H9 (cell line): Measurements from ENCODE around the gene HS1BP3. TPM values are rescaled to one million over a fixed set of nuclear protein-coding genes. Genes with fewer than 3 reads are reported as not detected.

Experiments
- DNase-seq: peaks from one replicate; pipeline ENCODE4 v3.0.0-alpha.2; 2017
- H2AFZ ChIP-seq: one replicate; pipeline ENCODE4 v1.6.1; 2013; ENCODE audit warnings: mild to moderate bottlenecking, low read length, control low read depth, moderate library complexity
- H2AK5ac ChIP-seq: 2 replicates; pipeline ENCODE4 v1.6.1; 2013; ENCODE audit warnings: low read length, control low read depth, mixed read lengths; ENCODE audit not compliant: insufficient read length
- H2BK120ac ChIP-seq: one replicate; pipeline ENCODE4 v1.6.1; 2013; ENCODE audit warnings: low read depth, mild to moderate bottlenecking, low read length, control low read depth, inconsistent platforms; ENCODE audit not compliant: poor library complexity, severe bottlenecking
- H2BK12ac ChIP-seq: 2 replicates; pipeline ENCODE4 v1.6.1; 2013; ENCODE audit warnings: low read length, control low read depth, mixed read lengths, low read depth; ENCODE audit not compliant: insufficient read length
- H2BK15ac ChIP-seq: 2 replicates; pipeline ENCODE4 v1.6.1; 2013; ENCODE audit warnings: low read depth, low read length, control low read depth
- H2BK20ac ChIP-seq: one replicate; pipeline ENCODE4 v1.6.1; 2013; ENCODE audit warnings: low read depth, mild to moderate bottlenecking, low read length, control low read depth, inconsistent platforms; ENCODE audit not compliant: poor library complexity, severe bottlenecking
- H2BK5ac ChIP-seq: 2 replicates; pipeline ENCODE4 v1.6.1; 2013; ENCODE audit warnings: low read length, control low read depth, mixed read lengths; ENCODE audit not compliant: insufficient read length
- H3K14ac ChIP-seq: 2 replicates; pipeline ENCODE4 v1.6.1; 2013; ENCODE audit warnings: low read length, control low read depth; ENCODE audit not compliant: insufficient read depth
- H3K18ac ChIP-seq: 2 replicates; pipeline ENCODE4 v1.6.1; 2013; ENCODE audit warnings: low read depth, mild to moderate bottlenecking, mixed read lengths, low read length, control low read depth; ENCODE audit not compliant: insufficient read length
- H3K23ac ChIP-seq: 2 replicates; pipeline ENCODE4 v1.6.1; 2013; ENCODE audit warnings: low read length, control low read depth, mixed read lengths, low read depth; ENCODE audit not compliant: insufficient read length
- H3K23me2 ChIP-seq: 2 replicates; pipeline ENCODE4 v1.6.1; 2013; ENCODE audit warnings: low read depth, mild to moderate bottlenecking, mixed read lengths, low read length, control low read depth; ENCODE audit not compliant: insufficient read length, poor library complexity, severe bottlenecking
- H3K27ac ChIP-seq: 2 replicates; pipeline ENCODE4 v1.5.1; 2013; ENCODE audit warnings: low read length, control low read depth, mixed read lengths, low read depth; ENCODE audit not compliant: insufficient read length
- H3K27me3 ChIP-seq: 2 replicates; pipeline ENCODE4 v1.6.1; 2013; ENCODE audit warnings: low read length, control low read depth, inconsistent platforms; ENCODE audit not compliant: insufficient read depth
- H3K4ac ChIP-seq: 2 replicates; pipeline ENCODE4 v1.6.1; 2013; ENCODE audit warnings: low read depth, mild to moderate bottlenecking, control low read depth, inconsistent platforms, low read length, moderate library complexity
- H3K4me1 ChIP-seq: 2 replicates; pipeline ENCODE4 v1.6.1; 2013; ENCODE audit warnings: low read length, control low read depth, inconsistent platforms; ENCODE audit not compliant: insufficient read depth
- H3K4me2 ChIP-seq: 2 replicates; pipeline ENCODE4 v1.6.1; 2013; ENCODE audit warnings: low read length, control low read depth, mixed read lengths; ENCODE audit not compliant: insufficient read length, insufficient read depth
- H3K56ac ChIP-seq: 2 replicates; pipeline ENCODE4 v1.6.1; 2013; ENCODE audit warnings: low read depth, mild to moderate bottlenecking, mixed read lengths, low read length, control low read depth; ENCODE audit not compliant: insufficient read length
- H3K79me1 ChIP-seq: 2 replicates; pipeline ENCODE4 v1.6.1; 2013; ENCODE audit warnings: low read depth, mild to moderate bottlenecking, moderate library complexity, low read length, control low read depth, inconsistent platforms; ENCODE audit not compliant: insufficient read depth, poor library complexity, severe bottlenecking
- H3K79me2 ChIP-seq: 2 replicates; pipeline ENCODE4 v1.6.1; 2013; ENCODE audit warnings: low read length, control low read depth, inconsistent platforms; ENCODE audit not compliant: insufficient read depth
- H3K9ac ChIP-seq: 2 replicates; pipeline ENCODE4 v1.6.1; 2013; ENCODE audit warnings: low read length, control low read depth, mixed read lengths; ENCODE audit not compliant: insufficient read length; ENCODE audit errors: extremely low read depth
- H3K9me3 ChIP-seq: one replicate; pipeline ENCODE4 v1.6.1; 2013; ENCODE audit warnings: low read depth, low read length, inconsistent platforms; ENCODE audit not compliant: control insufficient read depth
- H3T11ph ChIP-seq: one replicate; pipeline ENCODE4 v1.6.1; 2013; ENCODE audit warnings: mild to moderate bottlenecking, low read length, control low read depth, inconsistent platforms
- H4K20me1 ChIP-seq: one replicate; pipeline ENCODE4 v1.6.1; 2013; ENCODE audit not compliant: control insufficient read depth, insufficient read length, insufficient read depth
- H4K5ac ChIP-seq: 2 replicates; pipeline ENCODE4 v1.6.1; 2013; ENCODE audit warnings: low read depth, mild to moderate bottlenecking, mixed read lengths, low read length, control low read depth; ENCODE audit not compliant: insufficient read length
- H4K8ac ChIP-seq: replicated peaks from 2 replicates; pipeline ENCODE4 v1.6.1; 2013; ENCODE audit warnings: low read length, control low read depth, mixed read lengths, low read depth; ENCODE audit not compliant: insufficient read length
- H4K91ac ChIP-seq: 2 replicates; pipeline ENCODE4 v1.6.1; 2013; ENCODE audit warnings: low read depth, mild to moderate bottlenecking, moderate library complexity, mixed read lengths, low read length, control low read depth; ENCODE audit not compliant: insufficient read length
- H3K27ac Mint-ChIP-seq, 3 experiments: 2 replicates in 2 of 3; 3 replicates in 1 of 3; pipeline ENCODE4 v1.8.0; 2020 to 2021; ENCODE audit warnings: mixed read lengths in 3 of 3, mild to moderate bottlenecking in 1 of 3, moderate library complexity in 1 of 3
- H3K27me3 Mint-ChIP-seq: 2 replicates; pipeline ENCODE4 v1.8.0; 2021; ENCODE audit warnings: low read depth, mild to moderate bottlenecking, moderate library complexity, mixed read lengths
- H3K36me3 Mint-ChIP-seq, 3 experiments: 2 replicates in 2 of 3; 3 replicates in 1 of 3; pipeline ENCODE4 v1.8.0; 2020 to 2021; ENCODE audit warnings: low read depth in 3 of 3, mixed read lengths in 3 of 3; ENCODE audit not compliant: insufficient read depth in 1 of 3
- H3K4me1 Mint-ChIP-seq, 2 experiments: 2 replicates each; pipeline ENCODE4 v1.8.0; 2020; ENCODE audit warnings: mixed read lengths in 2 of 2
- H3K4me3 Mint-ChIP-seq, 2 experiments: 2 replicates in 1 of 2; 3 replicates in 1 of 2; pipeline ENCODE4 v1.8.0; 2020 to 2021; ENCODE audit warnings: mild to moderate bottlenecking in 2 of 2, mixed read lengths in 2 of 2, moderate library complexity in 1 of 2
- H3K9me3 Mint-ChIP-seq, 2 experiments: 2 replicates in 1 of 2; 3 replicates in 1 of 2; pipeline ENCODE4 v1.8.0; 2020; ENCODE audit warnings: mild to moderate bottlenecking in 2 of 2, mixed read lengths in 2 of 2, moderate library complexity in 1 of 2
- WGBS: extraction: QIAGEN DNeasy Blood & Tissue Kit; methylation state at CpG from one replicate; pipeline ENCODE4 v1.1.7; 2013; ENCODE audit warnings: missing lambda C conversion rate, low lambda C conversion rate, mixed read lengths; ENCODE audit not compliant: insufficient read length; ENCODE audit errors: extremely low coverage; 5-methylcytosine and 5-hydroxymethylcytosine counted together
- total RNA-seq: library from RNA; stranded (reverse); gene quantifications from 2 replicates; pipeline ENCODE4 v1.2.1, GENCODE V29; 2021
- TF ChIP-seq, protein P1 (sequence below): fragments of 200-600 bp; sonication (generic); conservative IDR thresholded peaks from 3 replicates; pipeline ENCODE4 v1.8.0; 2021; ENCODE audit warnings: antibody characterized with exemption, mild to moderate bottlenecking

HS1BP3 gene
- total RNA-seq, 1 experiment from 2014 or later = 11.1 TPM

DNA sequence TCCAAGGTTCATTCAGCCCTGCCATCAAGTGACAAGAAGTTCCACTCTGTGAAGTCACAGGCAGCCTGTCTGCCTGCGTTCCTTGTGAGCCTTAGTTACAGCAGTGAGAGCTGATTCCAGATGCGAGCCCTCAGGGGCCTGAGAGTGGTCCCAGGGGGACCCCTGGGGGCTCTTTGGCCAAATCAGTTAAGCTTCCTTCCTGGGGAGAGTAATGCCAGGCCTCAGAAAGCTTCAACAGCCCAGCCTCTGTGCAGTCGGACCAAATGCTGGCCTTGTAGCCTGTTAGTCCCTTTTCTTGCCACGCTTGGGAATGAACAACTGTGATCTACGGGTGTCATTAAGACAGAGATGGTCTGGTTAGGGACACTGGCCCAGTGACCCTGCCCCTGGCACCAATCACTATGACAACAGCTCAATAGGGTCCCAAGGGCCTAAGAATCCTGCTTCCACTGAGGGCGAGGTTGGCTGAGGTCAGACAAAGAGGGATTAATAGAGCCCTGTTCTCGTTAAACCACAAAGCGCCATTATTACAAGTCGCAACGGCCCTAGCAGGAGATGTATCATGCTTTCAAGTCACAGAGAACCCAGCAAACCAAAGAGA, 50.9 kb downstream of the HS1BP3 start:
- Histone ChIP-seq H2BK12ac (no peak overlapping the region), H3K14ac (no peak overlapping the region), H4K5ac (no peak overlapping the region), H4K8ac (no peak overlapping the region), H3K4me2 (no peak overlapping the region), H2BK120ac (no peak overlapping the region), H3K23ac (no peak overlapping the region), H3K18ac (no peak overlapping the region), H3K23me2 (no peaks in the 10 kb centered on the region), H3K79me2 (no peaks in the 10 kb centered on the region), H2BK5ac (no peak overlapping the region), H3K56ac (no peak overlapping the region), H3K27me3 (no peaks in the 10 kb centered on the region), H3T11ph (no peak overlapping the region), H2AK5ac (no peak overlapping the region), H3K79me1 (no peaks in the 10 kb centered on the region), H2AFZ (no peak overlapping the region), H2BK15ac (no peak overlapping the region), H3K27ac (no peak overlapping the region), H3K4me1 (no peaks in the 10 kb centered on the region; the same call in 1 of the 2 replicates), H4K91ac (no peak overlapping the region), H3K4ac (no peak overlapping the region), H3K9ac (no peak overlapping the region), H3K9me3 (no peaks in the 10 kb centered on the region), H2BK20ac (no peak overlapping the region), H4K20me1 (no peaks in the 10 kb centered on the region)
- Mint-ChIP-seq H3K36me3 (no peaks in the 10 kb centered on the region), H3K9me3 (no peaks in the 10 kb centered on the region), H3K27ac (no peak overlapping the region), H3K4me3 (no peak overlapping the region), H3K27me3 (peaks cover 3% of the 10 kb centered on the region; the same call in 1 of the 2 replicates), H3K4me1 (peaks cover 22 to 23% of the 10 kb centered on the region in 2 experiments)
- TF ChIP-seq, protein P1, sequence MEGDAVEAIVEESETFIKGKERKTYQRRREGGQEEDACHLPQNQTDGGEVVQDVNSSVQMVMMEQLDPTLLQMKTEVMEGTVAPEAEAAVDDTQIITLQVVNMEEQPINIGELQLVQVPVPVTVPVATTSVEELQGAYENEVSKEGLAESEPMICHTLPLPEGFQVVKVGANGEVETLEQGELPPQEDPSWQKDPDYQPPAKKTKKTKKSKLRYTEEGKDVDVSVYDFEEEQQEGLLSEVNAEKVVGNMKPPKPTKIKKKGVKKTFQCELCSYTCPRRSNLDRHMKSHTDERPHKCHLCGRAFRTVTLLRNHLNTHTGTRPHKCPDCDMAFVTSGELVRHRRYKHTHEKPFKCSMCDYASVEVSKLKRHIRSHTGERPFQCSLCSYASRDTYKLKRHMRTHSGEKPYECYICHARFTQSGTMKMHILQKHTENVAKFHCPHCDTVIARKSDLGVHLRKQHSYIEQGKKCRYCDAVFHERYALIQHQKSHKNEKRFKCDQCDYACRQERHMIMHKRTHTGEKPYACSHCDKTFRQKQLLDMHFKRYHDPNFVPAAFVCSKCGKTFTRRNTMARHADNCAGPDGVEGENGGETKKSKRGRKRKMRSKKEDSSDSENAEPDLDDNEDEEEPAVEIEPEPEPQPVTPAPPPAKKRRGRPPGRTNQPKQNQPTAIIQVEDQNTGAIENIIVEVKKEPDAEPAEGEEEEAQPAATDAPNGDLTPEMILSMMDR = no peak
- no CpG with 5 or more reads among the region's 10 CpGs for WGBS
- DNase-seq = no peak
